CD14-positive monocyte (primary cell): ENCODE data around the gene ABL2. TPM values are rescaled to one million over a fixed set of nuclear protein-coding genes. Genes with fewer than 3 reads are reported as not detected.
A peak's percentile ranks its signal among the peaks of the same experiment; 100 is the strongest.

ENCODE experiments used
- DNase-seq, 3 donors: peaks; one replicate each; pipeline ENCODE4 v3.0.0-alpha.2; 2011 to 2022
- H2AFZ ChIP-seq: 2 replicates; pipeline ENCODE4 v1.6.0; 2012; ENCODE audit warnings: mild to moderate bottlenecking, low read depth, low read length, inconsistent platforms; ENCODE audit not compliant: insufficient read depth, poor library complexity, severe bottlenecking
- H3K27ac ChIP-seq, 2 donors: 1 replicate in 1 of 2; 2 replicates in 1 of 2; pipeline ENCODE4 v1.5.1; 2012 to 2013; ENCODE audit warnings: low read length in 2 of 2, control low read depth in 1 of 2, inconsistent platforms in 1 of 2, low read depth in 1 of 2, mild to moderate bottlenecking in 1 of 2
- H3K27me3 ChIP-seq, 2 donors: one replicate each; pipeline versions ENCODE4 v1.6.0 to v1.6.1; 2011 to 2013; ENCODE audit warnings: low read length in 2 of 2; ENCODE audit not compliant: control insufficient read depth in 2 of 2, insufficient read depth in 2 of 2
- H3K36me3 ChIP-seq, 2 donors: replicated peaks in 1 of 2; 1 replicate in 1 of 2; 2 replicates in 1 of 2; pipeline versions ENCODE4 v1.5.1 to v1.6.1; 2012 to 2013; ENCODE audit warnings: low read length in 2 of 2, control low read depth in 1 of 2, inconsistent platforms in 1 of 2, mild to moderate bottlenecking in 1 of 2; ENCODE audit not compliant: insufficient read depth in 2 of 2, control insufficient read depth in 1 of 2
- H3K4me1 ChIP-seq, 2 donors: 1 replicate in 1 of 2; 2 replicates in 1 of 2; pipeline versions ENCODE4 v1.5.1 to v1.6.1; 2012 to 2013; ENCODE audit warnings: low read length in 2 of 2, control low read depth in 1 of 2, inconsistent platforms in 1 of 2, mild to moderate bottlenecking in 1 of 2, moderate library complexity in 1 of 2; ENCODE audit not compliant: insufficient read depth in 2 of 2, control insufficient read depth in 1 of 2
- H3K4me2 ChIP-seq: replicated peaks from 2 replicates; pipeline ENCODE3; 2012; ENCODE audit warnings: low read length, moderate library complexity, mild to moderate bottlenecking; ENCODE audit not compliant: poor library complexity, severe bottlenecking; ENCODE audit errors: extremely low read depth
- H3K4me3 ChIP-seq, 3 experiments: fragments of 200-600 bp in 1 of 3; sonication (generic) in 1 of 3; replicated peaks in 1 of 3; 1 replicate in 2 of 3; 2 replicates in 1 of 3; pipeline ENCODE4 v1.5.1; 2011 to 2013; ENCODE audit warnings: low read length in 3 of 3, mild to moderate bottlenecking in 3 of 3, control low read depth in 2 of 3, low read depth in 2 of 3, inconsistent platforms in 1 of 3, moderate library complexity in 1 of 3
- H3K79me2 ChIP-seq: 2 replicates; pipeline ENCODE4 v1.6.0; 2012; ENCODE audit warnings: mild to moderate bottlenecking, control low read depth, inconsistent platforms, low read length, moderate library complexity; ENCODE audit not compliant: insufficient read depth
- H3K9ac ChIP-seq: 2 replicates; pipeline ENCODE4 v1.6.0; 2017; ENCODE audit warnings: low read length, mild to moderate bottlenecking; ENCODE audit not compliant: insufficient read depth, poor library complexity, severe bottlenecking
- H3K9me3 ChIP-seq, 2 donors: replicated peaks in 1 of 2; 1 replicate in 1 of 2; 2 replicates in 1 of 2; pipeline versions ENCODE4 v1.5.1 to v1.6.1; 2012 to 2013; ENCODE audit warnings: low read length in 2 of 2, control low read depth in 1 of 2; ENCODE audit not compliant: control insufficient read depth in 1 of 2, insufficient read depth in 1 of 2
- H4K20me1 ChIP-seq: 2 replicates; pipeline ENCODE4 v1.6.0; 2012; ENCODE audit warnings: mild to moderate bottlenecking, low read length, control low read depth, moderate library complexity; ENCODE audit not compliant: insufficient read depth
- H3K27ac Mint-ChIP-seq, 7 donors: one replicate each; pipeline ENCODE4 v1.8.0; 2020; ENCODE audit warnings: mild to moderate bottlenecking in 7 of 7, mixed read lengths in 7 of 7, moderate library complexity in 6 of 7, inconsistent platforms in 2 of 7
- H3K27me3 Mint-ChIP-seq, 3 donors: one replicate each; pipeline ENCODE4 v1.8.0; 2021 to 2022; ENCODE audit warnings: low read depth in 3 of 3, mild to moderate bottlenecking in 3 of 3, mixed read lengths in 3 of 3, moderate library complexity in 3 of 3, inconsistent platforms in 1 of 3
- H3K36me3 Mint-ChIP-seq, 2 donors: one replicate each; pipeline ENCODE4 v1.8.0; 2020; ENCODE audit warnings: mixed read lengths in 2 of 2, inconsistent platforms in 1 of 2, mild to moderate bottlenecking in 1 of 2
- H3K4me1 Mint-ChIP-seq: one replicate; pipeline ENCODE4 v1.8.0; 2020; ENCODE audit warnings: mild to moderate bottlenecking, mixed read lengths
- H3K4me3 Mint-ChIP-seq, 2 donors: one replicate each; pipeline ENCODE4 v1.8.0; 2020; ENCODE audit warnings: mild to moderate bottlenecking in 2 of 2, mixed read lengths in 2 of 2, moderate library complexity in 1 of 2
- H3K9me3 Mint-ChIP-seq, 7 donors: one replicate each; pipeline ENCODE4 v1.8.0; 2020 to 2022; ENCODE audit warnings: mixed read lengths in 7 of 7, mild to moderate bottlenecking in 6 of 7, moderate library complexity in 6 of 7, inconsistent platforms in 2 of 7
- WGBS: methylation state at CpG from one replicate; pipeline ENCODE4 v1.1.5; 2013; ENCODE audit warnings: missing lambda C conversion rate; ENCODE audit not compliant: insufficient coverage; 5-methylcytosine and 5-hydroxymethylcytosine counted together
- intact Hi-C, 2 donors: fragments of 100-400 bp; cut with micrococcal nuclease; formaldehyde crosslinking; loops; one replicate each; pipeline versions ENCODE4 v1.15.0 to v1.15.1; 2023
- polyA plus RNA-seq, 3 donors: library from polyadenylated mRNA; depleted of rRNA in 1 of 3; unstranded in 2 of 3; stranded (reverse) in 1 of 3; fragments of 300-500 nt in 2 of 3; fragments of >200 nt in 1 of 3; fragmentation: Illumina TruSeq in 2 of 3; gene quantifications; 1 replicate in 2 of 3; 2 replicates in 1 of 3; pipeline ENCODE4 v1.2.3, GENCODE V29; 2012 to 2021
- TF ChIP-seq, protein P1 (sequence below): fragments of 200-600 bp; IDR thresholded peaks from one replicate; pipeline ENCODE4 v1.8.0; 2022; ENCODE audit warnings: antibody characterized with exemption, mild to moderate bottlenecking

The ABL2 gene
- polyA plus RNA-seq, 3 donors, result 0.20 to 2.1 (median 1.4) TPM

DNA sequence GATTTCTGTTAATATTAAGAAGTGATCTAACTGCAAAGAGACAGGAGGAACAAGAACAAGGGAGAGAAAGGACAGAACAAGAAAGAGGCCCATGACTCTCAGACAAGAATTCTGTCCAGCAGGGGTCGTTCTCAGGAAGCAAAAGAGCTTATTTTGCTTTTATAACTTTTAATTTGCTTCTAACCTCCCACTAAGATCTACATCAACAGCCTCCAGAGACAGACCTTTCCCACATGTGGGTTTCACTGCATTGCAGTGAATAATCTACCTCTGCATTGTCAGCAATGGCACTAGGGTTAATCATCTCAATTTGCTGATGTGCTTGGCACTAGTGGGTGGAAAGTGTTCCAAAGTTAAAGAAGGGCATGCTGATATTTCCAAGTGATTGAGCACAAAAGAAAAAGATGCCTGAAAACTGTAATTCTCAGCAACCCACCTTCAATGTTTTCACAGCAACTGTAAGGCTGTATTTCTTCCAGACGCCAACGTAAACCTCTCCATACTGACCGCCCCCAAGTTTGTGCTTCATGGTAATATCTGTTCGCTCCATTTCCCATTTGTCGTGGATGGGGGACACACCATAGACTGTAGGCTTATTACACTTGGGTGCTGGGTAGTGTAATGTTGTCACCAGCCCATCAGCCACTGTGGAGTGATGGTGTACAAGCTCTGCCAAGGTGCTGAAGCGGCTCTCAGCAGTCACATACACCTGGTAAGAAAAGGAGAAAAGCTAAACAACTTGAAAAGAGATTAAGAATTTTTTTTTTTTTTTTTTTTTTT is 108.1 kb downstream of the ABL2 start:
- Histone ChIP-seq H2AFZ (no peak overlapping the region), H3K79me2 (no peaks in the 10 kb centered on the region), H3K4me2 (no peak overlapping the region), H3K4me3 (no peak overlapping the region), H3K4me1 (no peaks in the 10 kb centered on the region), H4K20me1 (no peaks in the 10 kb centered on the region), H3K9me3 (no peaks in the 10 kb centered on the region), H3K9ac (no peak overlapping the region), H3K27me3 (no peaks in the 10 kb centered on the region), H3K36me3 (peaks cover 21 to 39% of the 10 kb centered on the region in 2 donors), H3K27ac (no peak overlapping the region)
- Mint-ChIP-seq H3K36me3 (peaks cover 25 to 54% of the 10 kb centered on the region in 2 donors), H3K27ac (peak overlapping the region in 5 of 7 donors; percentile 39 to 83 (median 54)), H3K4me3 (no peak overlapping the region), H3K4me1 (no peaks in the 10 kb centered on the region), H3K27me3 (no peaks in the 10 kb centered on the region), H3K9me3 (peaks cover 0 to 2% (median 0%) of the 10 kb centered on the region in 7 donors)
- intact Hi-C loops, result loop anchor here (5.0 to 10.0 kb wide), 4 partner anchors 71 to 243 kb away; partner anchors contain the start of genes SOAT1 (in 2 of the 2) and AXDND1 (in 1 of the 2)
- TF ChIP-seq, protein P1, sequence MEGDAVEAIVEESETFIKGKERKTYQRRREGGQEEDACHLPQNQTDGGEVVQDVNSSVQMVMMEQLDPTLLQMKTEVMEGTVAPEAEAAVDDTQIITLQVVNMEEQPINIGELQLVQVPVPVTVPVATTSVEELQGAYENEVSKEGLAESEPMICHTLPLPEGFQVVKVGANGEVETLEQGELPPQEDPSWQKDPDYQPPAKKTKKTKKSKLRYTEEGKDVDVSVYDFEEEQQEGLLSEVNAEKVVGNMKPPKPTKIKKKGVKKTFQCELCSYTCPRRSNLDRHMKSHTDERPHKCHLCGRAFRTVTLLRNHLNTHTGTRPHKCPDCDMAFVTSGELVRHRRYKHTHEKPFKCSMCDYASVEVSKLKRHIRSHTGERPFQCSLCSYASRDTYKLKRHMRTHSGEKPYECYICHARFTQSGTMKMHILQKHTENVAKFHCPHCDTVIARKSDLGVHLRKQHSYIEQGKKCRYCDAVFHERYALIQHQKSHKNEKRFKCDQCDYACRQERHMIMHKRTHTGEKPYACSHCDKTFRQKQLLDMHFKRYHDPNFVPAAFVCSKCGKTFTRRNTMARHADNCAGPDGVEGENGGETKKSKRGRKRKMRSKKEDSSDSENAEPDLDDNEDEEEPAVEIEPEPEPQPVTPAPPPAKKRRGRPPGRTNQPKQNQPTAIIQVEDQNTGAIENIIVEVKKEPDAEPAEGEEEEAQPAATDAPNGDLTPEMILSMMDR, result peak; percentile 73
- peak; percentile 32 to 57 (median 34) for DNase-seq
- 63% methylated on average over 2 of the region's 7 CpGs for WGBS

DNA sequence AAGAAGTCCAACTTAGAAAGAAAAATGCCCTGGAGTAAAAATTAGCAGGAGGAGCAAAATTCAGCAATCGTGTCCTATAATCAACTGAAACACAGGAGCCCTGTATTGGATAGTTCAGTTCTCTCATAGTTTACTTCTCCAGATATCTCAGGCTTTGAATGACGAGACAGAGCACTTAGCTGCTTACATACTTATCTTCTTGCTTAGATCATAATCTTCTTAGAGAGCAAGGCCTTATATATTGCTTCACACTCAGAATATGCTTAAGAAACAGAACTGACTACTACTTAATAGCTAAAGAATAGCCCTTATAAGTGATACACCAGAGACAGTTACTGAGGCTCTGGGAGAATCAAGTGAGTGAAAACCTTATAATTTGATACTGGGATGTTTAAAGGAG is 108.7 kb downstream of the ABL2 start:
- Mint-ChIP-seq H3K27ac (peak overlapping the region in 2 of 7 donors; percentile 39 to 83), H3K4me3 (no peak overlapping the region), H3K27me3 (no peaks in the 10 kb centered on the region), H3K36me3 (peaks cover 23 to 58% of the 10 kb centered on the region in 2 donors), H3K9me3 (peaks cover 0 to 2% (median 0%) of the 10 kb centered on the region in 7 donors), H3K4me1 (no peaks in the 10 kb centered on the region)
- Histone ChIP-seq H3K9ac (no peak overlapping the region), H3K27me3 (no peaks in the 10 kb centered on the region), H3K36me3 (peaks cover 21 to 42% of the 10 kb centered on the region in 2 donors), H3K4me1 (no peaks in the 10 kb centered on the region), H2AFZ (no peak overlapping the region), H3K4me3 (no peak overlapping the region), H3K9me3 (no peaks in the 10 kb centered on the region), H3K4me2 (no peak overlapping the region), H3K27ac (no peak overlapping the region), H3K79me2 (no peaks in the 10 kb centered on the region), H4K20me1 (no peaks in the 10 kb centered on the region)
- DNase-seq, result no peak
- intact Hi-C loops, result loop anchor here (5.0 to 10.0 kb wide), 4 partner anchors 72 to 244 kb away; partner anchors contain the start of genes SOAT1 (in 2 of the 2) and AXDND1 (in 1 of the 2)
- no CpG with 5 or more reads among the region's 2 CpGs for WGBS
- TF ChIP-seq, protein P1, result no peak
